HG03460 (cell line): ENCODE results near the gene SPRED1.
A peak's percentile ranks its signal among the peaks of the same experiment; 100 is the strongest.

Experiments used
- ATAC-seq: cut with Tn5 transposase; IDR thresholded peaks from one replicate; pipeline ENCODE4 v1.9.1; 2021; ENCODE audit not compliant: unreplicated experiment

Gene SPRED1

DNA sequence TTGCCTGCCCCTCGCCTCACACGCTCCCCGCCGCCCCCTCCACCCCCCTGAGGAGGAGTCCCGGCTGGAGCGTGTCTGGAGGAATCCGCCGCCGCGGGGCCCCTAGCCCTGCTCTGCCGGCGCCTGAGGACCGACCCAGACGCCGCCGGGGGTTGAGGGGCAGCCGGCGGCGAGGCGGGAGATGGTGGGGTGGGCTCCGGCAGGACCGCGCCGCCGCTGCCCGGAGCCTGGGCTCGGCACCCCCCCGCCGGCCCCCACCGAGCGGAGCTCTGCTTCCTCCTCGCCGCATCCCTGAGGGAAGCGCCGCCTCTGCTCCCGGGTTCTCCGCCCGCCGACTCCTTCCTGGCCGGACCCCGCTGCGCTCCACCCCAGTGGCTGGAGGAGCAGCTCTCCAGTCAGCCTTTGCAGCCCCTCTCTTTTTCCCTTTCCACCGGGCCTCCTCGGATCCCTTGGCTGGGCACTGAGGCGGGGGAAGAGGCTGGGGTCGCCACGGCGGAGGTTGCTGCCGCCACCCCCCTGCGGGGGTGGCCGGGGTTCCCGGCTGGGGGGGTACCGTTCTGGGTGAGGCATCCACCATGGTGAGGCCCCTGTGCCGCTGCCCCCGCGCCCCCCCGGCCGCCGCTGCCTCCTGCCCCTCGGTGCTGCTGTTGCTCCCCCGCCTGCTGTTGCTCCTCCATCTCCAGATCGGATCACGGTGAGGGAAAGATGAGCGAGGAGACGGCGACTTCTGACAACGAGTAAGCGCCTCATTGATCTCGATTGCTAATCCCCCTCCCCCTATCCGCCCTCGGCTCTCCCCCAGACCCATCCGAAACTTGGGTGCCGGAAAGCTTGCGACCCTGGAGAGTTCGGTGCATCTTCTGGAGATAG, at the start of gene SPRED1:
Gene SPRED1 (plus strand): TSS at position 356 of the 870 bp plus-strand sequence. CDS start 350 bp downstream, at position 706.
- peak; percentile 23 for ATAC-seq

GRCh38 chr15:38205526-38206272, 46.9 kb upstream of the SPRED1 start:
- no peak for ATAC-seq

- ATAC-seq = no peak
Observed at GRCh38 chr15:38207621-38208020, 45.0 kb upstream of the SPRED1 start.

GRCh38 chr15:38208206-38208605, 44.4 kb upstream of the SPRED1 start:
- ATAC-seq = no peak

- no peak for ATAC-seq
Observed at GRCh38 chr15:38208779-38209178, 43.9 kb upstream of the SPRED1 start.

- ATAC-seq = no peak
Observed at GRCh38 chr15:38211249-38211648, 41.4 kb upstream of the SPRED1 start.

DNA sequence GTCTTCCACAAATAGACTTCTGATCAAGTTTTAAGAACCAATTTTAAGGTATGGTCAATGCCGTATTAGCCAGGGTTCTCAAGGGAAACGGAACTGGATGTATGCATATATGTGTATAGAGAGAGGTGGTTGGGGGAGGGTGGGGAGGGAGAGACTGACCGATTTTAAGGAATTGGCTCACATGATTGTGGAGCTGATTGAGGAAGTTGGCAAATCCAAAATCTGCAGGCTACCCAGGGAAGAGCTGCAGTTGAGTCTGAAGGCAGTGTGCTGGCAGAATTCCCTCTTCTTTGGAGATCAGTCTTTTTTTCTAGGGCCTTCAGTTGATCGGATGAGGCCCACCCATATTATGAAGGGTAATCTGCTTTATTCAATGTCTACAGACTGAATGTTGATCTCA, 40.8 kb upstream of the SPRED1 start:
- no peak for ATAC-seq

GRCh38 chr15:38212729-38213351, 39.8 kb upstream of the SPRED1 start:
- no peak for ATAC-seq

- no peak for ATAC-seq
Observed at GRCh38 chr15:38213356-38213755, 39.3 kb upstream of the SPRED1 start.

DNA sequence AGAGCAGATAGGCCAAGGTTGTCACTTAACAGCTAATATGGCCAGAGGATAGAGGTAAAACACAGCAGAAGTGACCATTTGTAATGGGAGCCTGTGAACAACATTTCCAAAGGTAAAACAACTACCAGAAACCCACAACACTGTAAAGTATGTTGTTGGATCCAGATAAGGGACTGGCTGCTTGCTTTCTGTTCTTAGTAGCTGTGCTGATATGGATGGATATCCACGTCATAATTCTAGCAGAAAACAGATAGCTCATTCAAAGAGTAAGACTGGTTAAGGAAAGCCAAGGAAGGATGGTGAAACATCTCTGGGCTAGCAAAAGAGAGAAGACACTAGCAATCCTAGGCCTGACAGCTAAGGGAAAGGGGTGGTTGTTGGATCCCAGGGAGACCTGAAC, 36.9 kb upstream of the SPRED1 start:
- ATAC-seq = no peak

DNA sequence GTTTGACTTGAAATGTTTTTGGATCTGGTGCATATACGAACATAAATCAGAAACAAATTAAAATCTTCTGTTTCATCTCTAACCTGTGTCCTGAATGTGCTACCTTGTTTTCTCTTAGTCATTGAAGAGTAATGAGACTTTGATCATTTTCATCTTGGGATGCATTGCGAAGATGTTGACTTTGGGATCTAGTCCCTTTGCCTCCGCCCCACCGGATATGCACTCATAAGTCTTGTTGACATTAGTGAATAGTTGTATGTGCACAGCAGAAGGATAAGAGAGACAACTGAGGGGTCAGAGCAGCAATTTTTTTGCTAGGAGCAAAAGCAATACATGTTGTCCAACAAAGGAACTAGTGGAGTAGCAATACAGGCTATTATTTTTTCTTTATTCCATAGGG, 35.9 kb upstream of the SPRED1 start:
- no peak for ATAC-seq

- no peak for ATAC-seq
Observed at GRCh38 chr15:38217191-38217595, 35.4 kb upstream of the SPRED1 start.

DNA sequence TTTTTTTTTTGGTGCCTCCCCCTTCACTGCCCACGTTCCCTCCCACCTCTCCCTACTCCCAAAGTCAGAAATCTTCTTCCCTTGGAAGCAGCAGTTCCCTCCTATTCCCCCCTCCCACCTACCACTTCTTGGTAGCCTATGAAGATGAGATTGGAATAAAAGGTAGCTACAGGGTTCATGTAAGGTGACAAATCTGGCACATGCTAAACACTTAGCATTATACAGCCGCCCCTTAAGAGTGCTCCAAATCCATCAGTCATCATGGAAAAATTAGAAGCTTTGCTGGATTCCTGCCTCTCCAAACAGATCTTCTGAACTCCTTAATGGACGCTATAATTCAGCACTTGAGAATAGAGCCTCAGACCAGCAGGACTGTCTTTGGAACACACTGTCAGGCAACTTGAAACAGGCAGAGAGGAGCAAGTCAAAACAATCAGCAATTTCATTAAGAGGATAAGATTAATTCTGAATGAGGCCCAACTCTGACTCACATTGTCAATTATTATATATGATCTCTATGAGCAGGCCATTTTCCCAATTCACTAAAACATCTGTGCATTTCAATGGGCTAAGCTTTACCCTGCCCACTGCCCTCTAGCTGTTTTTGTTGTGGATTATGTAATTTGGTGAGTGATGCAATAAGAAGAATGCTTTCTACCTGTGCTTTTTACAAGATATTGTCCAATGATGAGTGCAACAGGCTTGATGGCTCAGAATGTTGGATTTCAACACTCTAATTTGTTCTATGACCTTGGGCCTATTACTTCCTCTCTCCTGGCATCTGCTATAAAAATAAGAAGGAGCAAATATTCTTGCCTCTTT, 34.6 kb upstream of the SPRED1 start:
- ATAC-seq = no peak

GRCh38 chr15:38220606-38221273, 31.9 kb upstream of the SPRED1 start:
- no peak for ATAC-seq

- ATAC-seq = no peak
Observed at GRCh38 chr15:38224486-38224885, 28.1 kb upstream of the SPRED1 start.

DNA sequence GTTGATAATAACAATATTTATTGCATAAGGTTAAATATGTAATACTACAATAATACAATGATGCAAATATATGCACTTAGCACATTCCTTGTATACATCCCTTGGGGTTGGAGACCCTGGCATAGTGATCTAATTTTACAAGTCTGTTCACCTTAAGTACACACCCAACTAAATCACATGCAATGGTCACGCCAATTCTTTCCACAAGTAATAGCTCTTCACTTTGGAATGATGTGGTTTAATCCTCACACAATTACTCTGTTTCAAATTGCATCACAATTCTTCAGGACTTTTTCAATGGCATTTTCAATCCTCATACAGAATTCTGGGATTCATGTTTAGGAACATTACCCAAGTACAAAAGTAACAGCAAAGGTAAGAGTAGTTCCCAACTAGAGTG, 27.3 kb upstream of the SPRED1 start:
- no peak for ATAC-seq

DNA sequence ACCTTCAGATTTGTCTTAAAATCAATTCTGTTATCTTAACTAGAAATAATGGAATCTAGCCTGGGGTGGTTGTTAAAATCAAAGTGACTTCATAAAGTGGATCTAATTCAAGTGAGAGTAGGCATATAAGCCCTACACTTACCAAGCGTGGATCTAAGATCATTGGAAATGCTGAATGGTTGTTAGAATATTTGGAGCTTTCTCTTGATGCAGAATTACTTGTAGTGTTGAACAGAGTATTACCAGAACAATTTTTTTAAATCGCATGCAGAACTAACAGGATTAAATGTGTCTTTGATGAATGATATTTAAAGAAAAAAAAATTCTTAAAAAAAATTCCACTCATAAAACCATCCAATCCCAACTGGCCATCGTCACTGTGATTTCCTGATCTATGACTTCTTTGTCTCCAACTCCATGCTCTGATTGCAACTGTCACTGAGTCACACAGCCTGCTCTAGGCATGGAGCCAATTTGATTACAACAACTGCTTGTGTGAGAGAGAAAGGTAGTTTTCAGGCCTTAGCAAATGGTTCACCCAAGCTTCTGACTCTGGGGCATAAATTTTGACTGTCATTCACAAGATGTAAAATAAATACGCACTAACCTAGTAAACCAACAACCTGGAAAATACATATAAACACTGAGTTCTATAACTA, 25.9 kb upstream of the SPRED1 start:
- ATAC-seq = no peak

- no peak for ATAC-seq
Observed at GRCh38 chr15:38227941-38228340, 24.7 kb upstream of the SPRED1 start.

GRCh38 chr15:38228618-38229017, 24.0 kb upstream of the SPRED1 start:
- ATAC-seq = no peak
